HG02973 (cell line): ENCODE data around the gene ATP11B.
"Not testable (repeated sequence)": the region's sequence is repeated elsewhere in the genome, so short reads cannot be mapped to it uniquely, and the experiment has no call there.

Experiments
- ATAC-seq: cut with Tn5 transposase; IDR thresholded peaks from one replicate; pipeline ENCODE4 v1.9.1; 2021; ENCODE audit warnings: moderate library complexity; ENCODE audit not compliant: unreplicated experiment

The ATP11B gene

GRCh38 chr3:182824957-182825356 is 31.7 kb downstream of the ATP11B start:
- ATAC-seq, result no peak

GRCh38 chr3:182829761-182830405 is 36.6 kb downstream of the ATP11B start:
- ATAC-seq, result no peak

GRCh38 chr3:182837855-182838454 is 44.7 kb downstream of the ATP11B start:
- no peak for ATAC-seq

GRCh38 chr3:182843478-182843877 is 50.2 kb downstream of the ATP11B start:
- ATAC-seq, result no peak

DNA sequence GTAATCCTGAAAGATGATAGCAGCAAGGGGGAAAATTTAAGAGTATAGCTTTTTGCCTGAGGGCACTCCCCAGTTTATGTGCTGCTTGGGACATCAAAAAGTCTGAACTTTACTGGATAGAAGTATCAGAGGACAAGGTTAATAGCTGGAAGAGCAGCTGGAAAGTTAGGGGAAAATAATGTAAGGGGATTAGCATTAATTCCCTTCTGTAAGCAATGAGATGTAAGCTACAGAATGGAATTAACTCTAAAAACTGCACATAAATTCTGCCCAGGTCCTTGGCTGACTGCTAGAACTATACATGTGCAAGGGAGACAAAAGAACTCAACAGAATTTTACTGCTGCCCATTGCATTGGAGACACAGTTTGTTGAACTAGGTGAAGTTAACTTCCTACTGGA is 55.6 kb downstream of the ATP11B start:
- no peak for ATAC-seq

GRCh38 chr3:182855076-182855475 is 61.8 kb downstream of the ATP11B start:
- no peak for ATAC-seq

- no peak for ATAC-seq
These were observed 68.0 kb downstream of the ATP11B start for GRCh38 chr3:182861348-182861747.

- no peak for ATAC-seq
These were observed 69.0 kb downstream of the ATP11B start for GRCh38 chr3:182862159-182862860.

DNA sequence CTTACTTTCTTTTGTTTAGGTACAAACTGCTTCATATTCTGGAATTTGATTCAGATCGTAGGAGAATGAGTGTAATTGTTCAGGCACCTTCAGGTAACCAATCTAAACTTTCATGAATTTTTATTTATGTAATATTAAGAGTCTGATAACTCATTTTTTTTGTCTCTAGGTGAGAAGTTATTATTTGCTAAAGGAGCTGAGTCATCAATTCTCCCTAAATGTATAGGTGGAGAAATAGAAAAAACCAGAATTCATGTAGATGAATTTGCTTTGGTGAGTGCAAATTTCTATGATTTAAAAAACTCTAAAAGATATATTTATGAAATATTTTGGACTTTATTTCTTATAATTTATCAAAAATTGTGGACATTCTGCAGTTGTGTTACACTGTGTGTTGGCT is 75.8 kb downstream of the ATP11B start:
- ATAC-seq, result no peak

DNA sequence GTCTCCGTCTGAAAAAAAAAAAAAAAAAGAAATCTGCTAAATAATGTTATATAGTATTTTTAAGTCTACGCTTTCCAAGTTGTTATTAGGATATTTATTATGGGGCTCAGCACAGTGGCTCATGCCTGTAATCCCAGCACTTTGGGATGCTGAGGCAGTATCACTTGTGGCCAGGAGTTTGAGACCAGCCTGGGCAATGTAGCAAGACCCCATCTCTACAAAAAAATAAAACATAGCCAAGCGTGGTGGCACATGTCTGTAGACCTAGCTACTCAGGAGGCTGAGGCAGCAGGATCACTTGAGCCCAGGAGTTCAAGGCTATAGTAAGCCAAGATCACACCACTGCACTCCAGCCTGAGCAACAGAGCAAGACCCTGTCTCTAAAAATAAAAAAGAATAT is 77.6 kb downstream of the ATP11B start:
- ATAC-seq, result not testable (repeated sequence)

DNA sequence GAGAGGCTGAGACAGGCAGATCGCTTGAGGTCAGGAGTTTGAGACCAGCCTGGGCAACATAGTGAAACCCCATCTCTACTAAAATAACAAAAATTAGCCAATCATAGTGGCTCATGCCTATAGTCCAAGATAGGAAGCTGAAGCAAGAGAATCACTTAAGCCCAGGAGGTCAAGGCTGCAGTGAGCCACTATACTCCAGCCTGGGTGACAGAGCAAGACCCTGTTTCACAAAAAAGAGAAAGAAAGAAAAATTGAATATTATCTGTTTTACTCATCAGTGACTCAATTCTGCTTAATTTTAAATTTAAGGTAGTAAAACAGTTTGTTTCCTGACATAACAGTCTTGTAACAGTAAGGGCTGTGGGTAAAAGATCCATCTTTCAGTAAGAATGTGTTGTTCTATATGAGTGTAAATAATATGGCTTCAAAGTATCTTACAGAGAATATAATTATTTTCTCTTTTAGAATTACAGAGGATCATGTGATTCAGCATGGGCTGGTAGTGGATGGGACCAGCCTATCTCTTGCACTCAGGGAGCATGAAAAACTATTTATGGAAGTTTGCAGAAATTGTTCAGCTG is 85.8 kb downstream of the ATP11B start:
- ATAC-seq, result no peak

DNA sequence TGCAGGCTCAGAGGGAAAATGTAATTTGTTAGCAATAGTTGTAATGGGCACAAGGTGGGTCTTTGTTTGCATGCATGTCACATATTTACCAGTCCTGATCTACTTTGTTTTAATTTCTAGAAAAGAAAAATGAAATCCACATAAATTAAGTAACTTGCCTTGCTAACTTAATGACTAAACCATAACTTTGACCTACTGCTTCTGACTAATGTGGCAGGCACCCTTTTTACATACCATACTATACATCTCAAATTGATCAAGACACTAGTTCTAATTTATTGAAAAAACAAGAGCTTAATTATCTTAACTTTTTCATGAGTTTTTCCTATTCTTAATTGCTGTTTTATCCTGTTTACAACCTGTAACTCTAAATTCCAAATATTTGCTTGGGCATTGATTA is 93.2 kb downstream of the ATP11B start:
- no peak for ATAC-seq

DNA sequence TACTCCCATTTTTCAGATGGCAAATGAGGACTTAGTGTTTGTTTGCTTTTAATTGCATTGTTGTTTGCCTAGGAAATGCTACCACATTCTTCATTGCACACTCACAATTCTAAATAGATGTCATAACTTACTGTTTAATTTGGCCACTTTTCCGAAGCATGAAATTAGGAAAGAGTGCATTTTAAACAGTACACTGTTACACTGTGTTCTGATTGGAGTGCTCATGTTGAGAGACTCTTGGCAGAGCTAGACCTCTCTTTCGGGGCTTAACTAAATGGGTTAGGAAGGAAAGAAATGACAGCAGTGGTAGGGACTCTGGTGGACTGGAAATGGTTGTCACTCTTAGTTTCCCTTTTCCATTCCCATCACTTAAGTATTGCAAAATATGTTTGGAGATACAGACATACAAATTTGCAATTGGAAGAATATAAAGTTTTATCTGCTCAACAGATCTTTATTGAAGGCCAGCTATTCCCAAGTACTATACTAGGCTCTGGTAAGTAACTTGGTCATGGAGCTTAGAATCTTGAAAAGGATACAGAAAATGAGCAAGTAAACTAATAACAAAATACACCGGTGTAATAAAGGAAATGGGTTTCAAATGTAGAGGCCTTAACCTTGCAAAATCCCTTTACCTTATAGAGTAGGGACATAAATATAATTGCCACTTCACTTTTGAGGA is 96.8 kb downstream of the ATP11B start:
- ATAC-seq, result no peak

DNA sequence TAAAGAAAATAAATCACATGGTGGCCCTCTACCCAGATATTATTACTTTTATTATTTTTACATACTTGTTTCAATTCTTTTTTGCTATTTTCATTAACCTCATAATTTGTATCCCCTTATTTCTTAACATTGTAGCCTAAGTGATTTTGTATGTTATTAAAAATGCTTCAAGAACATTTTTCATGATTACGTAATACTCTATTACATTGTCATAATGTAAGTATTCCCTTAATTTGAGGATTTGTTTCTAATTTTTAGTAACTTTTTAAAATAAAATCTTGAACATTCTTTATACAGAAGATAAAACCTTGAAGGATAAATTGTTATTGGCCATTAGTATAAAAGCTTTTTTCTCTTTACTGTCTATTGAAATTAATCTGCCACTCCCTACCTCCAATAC is 98.1 kb downstream of the ATP11B start:
- no peak for ATAC-seq

DNA sequence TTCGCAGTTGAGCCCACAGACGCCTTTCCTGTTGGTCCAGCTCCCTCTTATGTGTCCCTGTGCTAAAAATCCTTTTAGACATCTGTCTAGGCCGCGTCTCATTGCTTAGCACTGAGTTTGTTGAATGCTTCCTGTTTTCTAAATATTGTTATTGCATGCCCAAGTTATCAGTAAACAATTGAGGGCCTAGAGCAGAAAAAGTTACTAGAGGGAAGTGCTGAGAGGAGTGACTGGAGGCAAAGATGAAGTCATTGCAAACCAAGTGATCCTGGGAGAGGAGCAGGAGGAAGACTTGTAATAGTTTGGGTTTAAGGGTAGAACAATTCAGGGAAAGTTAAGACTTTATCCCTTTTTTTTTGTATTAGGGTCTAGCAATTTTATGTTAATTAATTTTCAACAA is 98.9 kb downstream of the ATP11B start:
- no peak for ATAC-seq

- no peak for ATAC-seq
These were observed 102.3 kb downstream of the ATP11B start for GRCh38 chr3:182895513-182896112.

DNA sequence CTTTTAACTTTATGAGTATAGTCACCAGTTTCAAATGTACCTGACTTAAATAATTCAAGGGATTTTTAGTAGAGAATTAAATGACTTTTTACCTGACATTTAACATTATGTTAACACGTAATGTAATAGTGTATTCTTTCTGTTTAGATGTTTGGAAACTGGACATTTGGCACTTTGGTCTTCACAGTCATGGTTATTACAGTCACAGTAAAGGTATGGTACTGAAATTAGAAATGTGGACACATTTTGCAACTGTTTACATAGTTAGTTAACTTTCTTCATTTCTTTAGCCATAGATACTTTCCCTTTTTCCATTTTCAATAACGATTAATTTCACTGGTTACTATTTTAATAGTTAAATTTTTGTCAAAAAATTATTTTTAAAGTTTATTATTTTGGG is 103.2 kb downstream of the ATP11B start:
- no peak for ATAC-seq

DNA sequence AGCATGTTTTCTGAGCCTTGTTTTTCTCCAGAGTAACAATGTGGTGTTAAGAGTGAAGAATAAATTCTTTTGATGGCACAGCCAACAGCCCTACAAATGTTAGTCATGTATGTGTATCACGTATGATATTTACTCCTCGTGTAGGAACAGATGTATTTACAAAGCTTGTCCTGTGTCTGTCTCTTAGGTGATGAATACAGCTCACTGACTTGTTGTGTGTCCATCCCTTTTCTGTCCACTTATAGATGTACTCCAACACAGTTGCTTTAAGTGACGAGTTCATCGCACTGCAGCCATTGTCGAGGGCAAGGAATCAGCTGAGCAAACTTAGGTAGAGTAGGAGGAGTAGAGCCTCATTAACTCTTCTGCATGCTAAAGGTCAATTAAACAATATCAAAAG is 108.9 kb downstream of the ATP11B start:
- ATAC-seq, result no peak

- ATAC-seq, result no peak
These were observed 110.9 kb downstream of the ATP11B start for GRCh38 chr3:182904164-182904563.

GRCh38 chr3:182905623-182906022 is 112.3 kb downstream of the ATP11B start:
- ATAC-seq, result no peak

DNA sequence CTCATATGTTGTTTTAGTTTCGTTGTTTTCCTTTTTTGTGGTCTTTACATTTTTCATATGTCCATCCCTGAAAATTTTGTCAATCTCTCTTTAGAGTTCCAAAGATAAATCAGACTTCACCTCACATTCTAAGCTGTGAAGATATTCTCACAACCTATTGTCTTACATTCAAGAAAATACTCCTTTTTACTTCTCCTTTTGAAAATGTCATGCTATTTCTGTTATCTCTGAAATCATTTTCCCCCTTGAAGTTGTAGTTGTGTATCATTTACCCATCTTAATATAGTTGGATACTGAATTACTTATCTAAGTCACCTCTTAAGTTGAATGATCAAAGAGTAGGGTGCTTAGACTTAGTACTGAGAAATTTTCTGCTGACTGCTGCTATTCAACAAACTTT is 112.7 kb downstream of the ATP11B start:
- no peak for ATAC-seq
